ENCODE measurements around the gene ARMC9. TPM values are rescaled to one million over a fixed set of nuclear protein-coding genes. Genes with fewer than 3 reads are reported as not detected.

ARMC9 gene
- total and polyA plus RNA-seq, 2 of the 13 experiments (the other 11 are each of a cell fraction or from before 2014, with no cell fraction given): 9.1 to 12.8 TPM

GRCh38 chr2:231168460-231169139, 29.8 kb upstream of the ARMC9 start:
- DNase-seq (ENCODE audit: low spot score) (no peak), ATAC-seq (no peak), FAIRE-seq (no peak)
- CTCF ChIA-PET (ENCODE audit: low intra/inter-chr PET ratio, low total read pairs): no interaction called here
- H2AFZ ChIP-seq (ENCODE audit: low read length): no peak overlapping the region
- POLR2A ChIA-PET: no interaction called here
- 97% methylated on average over 4 of the region's 4 CpGs for WGBS (ENCODE audit: low lambda C conversion rate)
- BruUV-seq (replicated peaks): no TSS peak
- no peak overlapping the region for H3K4me2 ChIP-seq (ENCODE audit: low read depth, low read length)
- no peak overlapping the region for H3K9ac ChIP-seq (ENCODE audit: insufficient read depth, low read depth, low read length)
- no peaks in the 10 kb centered on the region for H3K79me2 ChIP-seq (ENCODE audit: insufficient read depth, low read length)
- no peaks in the 10 kb centered on the region for H3K4me1 ChIP-seq (ENCODE audit: insufficient read depth, low read length)
- intact Hi-C loops (cut with micrococcal nuclease; ENCODE audit: unreplicated experiment) (no loop called here), in situ Hi-C loops (cut with HindIII; ENCODE audit: extremely low pct_ligation_motif_present, low pct_unique_long_range_greater_than_20kb) (no loop called here)
- no peak overlapping the region for H3K4me3 ChIP-seq (replicated peaks in 1 of 3; ENCODE audit: insufficient read depth in 1 of 3, low read depth in 2 of 3, low read length in 3 of 3)
- H3K27ac ChIP-seq (ENCODE audit: extremely low read length, insufficient read depth, low read length): no peak overlapping the region
- H3K9me3 ChIP-seq (ENCODE audit: low read length): no peaks in the 10 kb centered on the region
- H4K20me1 ChIP-seq (ENCODE audit: insufficient read depth, low read length): no peaks in the 10 kb centered on the region
- no peaks in the 10 kb centered on the region for H3K27me3 ChIP-seq (ENCODE audit: control insufficient read depth in 1 of 2, insufficient read depth in 2 of 2, low read length in 2 of 2)
- H3K36me3 ChIP-seq (replicated peaks in 1 of 2; ENCODE audit: control insufficient read depth in 1 of 2, insufficient read depth in 2 of 2, low read length in 2 of 2): peaks cover 21 to 94% of the 10 kb centered on the region in 2 experiments
- TF ChIP-seq MTA3 (CRISPR knock-in tag; IDR thresholded peaks at IDR 0.05) (no peak), ZBTB20 (CRISPR knock-in tag; IDR thresholded peaks at IDR 0.05; ENCODE audit: borderline replicate concordance, low read depth) (no peak), ERF (CRISPR knock-in tag; IDR thresholded peaks at IDR 0.05) (no peak), MYNN (CRISPR knock-in tag; IDR thresholded peaks at IDR 0.05; ENCODE audit: low read depth) (no peak), KDM6A (CRISPR knock-in tag; IDR thresholded peaks at IDR 0.05; ENCODE audit: low read depth) (no peak), RBFOX2 (IDR thresholded peaks at IDR 0.05; ENCODE audit: low read depth, low read length) (no peak), SKI (IDR thresholded peaks at IDR 0.05; ENCODE audit: partially characterized antibody) (no peak), ZBTB49 (CRISPR knock-in tag; IDR thresholded peaks at IDR 0.05; ENCODE audit: borderline replicate concordance) (no peak), TAF15 (IDR thresholded peaks at IDR 0.05; ENCODE audit: low read depth, low read length, poor library complexity, severe bottlenecking) (no peak), ZNF616 (CRISPR knock-in tag; IDR thresholded peaks at IDR 0.05; ENCODE audit: low read depth) (no peak), ZNF724P (CRISPR knock-in tag; IDR thresholded peaks at IDR 0.05; ENCODE audit: borderline replicate concordance) (no peak), FOXO1 (CRISPR knock-in tag; IDR thresholded peaks at IDR 0.05) (no peak), TFDP2 (CRISPR knock-in tag; IDR thresholded peaks at IDR 0.05) (no peak), ZNF782 (CRISPR knock-in tag; IDR thresholded peaks at IDR 0.05; ENCODE audit: borderline replicate concordance) (no peak), IKZF4 (CRISPR knock-in tag; IDR thresholded peaks at IDR 0.05; ENCODE audit: borderline replicate concordance, low read depth, not compliant biosample characterization) (no peak), ZBTB4 (CRISPR knock-in tag; IDR thresholded peaks at IDR 0.05; ENCODE audit: borderline replicate concordance) (no peak), SMYD3 (CRISPR knock-in tag; IDR thresholded peaks at IDR 0.05) (no peak)

Measured in HepG2 (cell line).